Mesenteric fat pad (tissue), 1 donor: ENCODE measurements around the gene KIAA1328. TPM values are rescaled to one million over a fixed set of nuclear protein-coding genes. Genes with fewer than 3 reads are reported as not detected.
"Not testable (repeated sequence)": the region's sequence is repeated elsewhere in the genome, so short reads cannot be mapped to it uniquely, and the experiment has no call there.

ENCODE experiments used
- DNase-seq: peaks from one replicate; pipeline ENCODE4 v3.0.0-alpha.2; 2020; ENCODE audit warnings: low spot score
- total RNA-seq: library from RNA; stranded (reverse); fragmentation: NEBNext Ultra II Directional; extraction: Animal tissue kit (Norgen Biotek cat#: 25700); gene quantifications from one replicate; pipeline ENCODE4 v1.2.1, GENCODE V29; 2021
- donor health status: DM: yes; HTN: yes; CAD: no.

KIAA1328 gene
- total RNA-seq, 1 donor from 2014 or later, result 8.0 TPM

- DNase-seq, result no peak
Observed at GRCh38 chr18:37124516-37124915, 295.6 kb downstream of the KIAA1328 start.

- DNase-seq, result no peak
Observed at GRCh38 chr18:37135177-37135576, 306.2 kb downstream of the KIAA1328 start.

- DNase-seq, result no peak
Observed at GRCh38 chr18:37138456-37138855, 309.5 kb downstream of the KIAA1328 start.

DNA sequence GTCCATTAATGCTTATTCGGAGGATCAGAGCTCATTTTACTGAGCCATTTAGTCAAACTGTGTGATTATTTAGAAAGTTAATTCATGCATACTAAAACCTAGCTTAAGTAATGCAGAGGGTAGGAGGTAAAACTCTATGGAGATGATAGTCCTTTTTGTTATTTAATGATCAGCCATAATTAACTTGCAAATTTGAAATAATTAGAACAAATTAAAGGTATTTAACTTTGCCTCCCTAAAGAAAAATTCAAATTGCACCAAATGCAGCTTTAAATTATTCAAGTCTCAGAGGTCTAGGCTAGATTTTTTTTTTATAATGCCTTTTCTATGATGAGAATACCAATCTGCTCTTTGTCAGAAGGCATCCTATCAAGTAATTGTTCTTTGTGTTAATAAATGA is 310.9 kb downstream of the KIAA1328 start:
- no peak for DNase-seq

DNA sequence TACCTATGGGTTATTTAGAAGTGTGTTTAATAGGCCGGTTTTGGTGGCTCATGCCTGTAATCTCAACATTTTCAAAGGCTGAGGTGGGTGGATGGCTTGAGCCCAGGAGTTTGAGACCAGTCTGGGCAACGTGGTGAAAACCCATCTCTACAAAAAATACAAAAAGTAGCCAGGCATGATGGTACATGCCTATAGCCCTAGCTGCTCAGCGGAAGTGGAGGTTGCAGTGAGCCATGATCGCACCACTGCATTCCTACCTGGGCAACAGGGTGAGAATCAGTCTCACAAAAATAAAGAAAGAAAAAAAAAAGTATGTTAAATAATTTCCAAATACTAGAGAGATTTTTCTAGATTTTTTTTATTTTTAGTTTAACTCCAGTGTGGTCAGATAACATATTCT is 316.0 kb downstream of the KIAA1328 start:
- DNase-seq, result no peak

- DNase-seq, result no peak
Observed at GRCh38 chr18:37156330-37156942, 327.5 kb downstream of the KIAA1328 start.

GRCh38 chr18:37160038-37160820 is 331.3 kb downstream of the KIAA1328 start:
- no peak for DNase-seq

GRCh38 chr18:37161491-37161890 is 332.6 kb downstream of the KIAA1328 start:
- DNase-seq, result no peak

DNA sequence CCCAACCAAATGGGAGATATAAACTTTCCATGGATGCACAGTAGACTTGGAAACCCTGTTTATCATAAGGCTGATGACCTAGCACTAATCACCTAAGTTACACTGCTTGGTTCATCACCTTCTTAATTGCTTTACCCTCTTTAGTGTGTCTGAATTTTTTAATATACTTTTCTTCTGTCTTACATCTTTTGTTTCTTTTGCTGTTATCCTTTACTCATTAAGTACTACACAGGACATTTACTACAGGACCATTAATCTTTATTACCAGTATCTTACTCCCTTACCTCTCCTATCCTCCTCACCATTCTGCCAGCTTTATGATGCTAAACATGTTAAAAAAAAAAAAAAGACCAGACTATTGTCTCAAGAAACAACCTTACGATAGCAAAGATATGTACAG is 333.6 kb downstream of the KIAA1328 start:
- no peak for DNase-seq

GRCh38 chr18:37163119-37163518 is 334.2 kb downstream of the KIAA1328 start:
- DNase-seq, result no peak

DNA sequence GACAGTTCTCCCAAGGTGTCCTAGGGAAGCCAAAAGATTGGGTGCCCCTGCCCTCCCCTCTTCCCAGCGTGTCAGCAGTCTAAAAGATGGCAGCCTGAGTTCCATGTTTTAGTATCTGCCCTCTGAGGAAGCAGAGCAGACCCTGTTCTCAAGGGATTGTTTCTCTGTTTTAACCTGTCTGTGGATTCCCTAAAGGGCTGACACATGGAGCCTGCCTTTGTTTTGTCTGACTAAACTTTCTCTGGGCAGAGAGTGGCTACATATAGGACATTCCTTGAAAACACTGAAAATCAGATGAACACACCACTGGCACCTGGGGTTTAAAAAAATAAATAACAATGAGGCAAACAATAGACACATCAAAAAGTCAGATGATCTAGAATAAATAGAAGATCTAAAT is 337.6 kb downstream of the KIAA1328 start:
- DNase-seq, result no peak

DNA sequence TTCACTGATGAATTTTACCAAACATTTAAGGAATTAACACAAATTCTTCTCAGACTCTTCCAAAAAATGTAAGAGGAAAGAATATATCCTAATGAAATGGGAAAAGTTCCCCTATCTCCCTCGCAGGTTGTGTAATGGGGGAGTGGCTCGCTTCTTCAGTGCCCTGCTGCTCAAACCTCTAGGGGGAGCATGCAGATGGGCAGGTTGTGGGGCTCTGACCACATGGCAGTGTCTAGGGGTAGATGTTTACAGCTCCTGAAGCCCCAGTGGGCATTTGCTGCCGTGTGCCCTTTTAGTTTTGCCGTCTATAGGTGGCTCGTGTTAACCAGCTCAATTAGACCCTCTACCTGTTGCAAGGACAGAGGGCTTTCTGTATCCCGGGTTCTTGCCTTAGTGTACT is 338.0 kb downstream of the KIAA1328 start:
- not testable (repeated sequence) for DNase-seq

DNA sequence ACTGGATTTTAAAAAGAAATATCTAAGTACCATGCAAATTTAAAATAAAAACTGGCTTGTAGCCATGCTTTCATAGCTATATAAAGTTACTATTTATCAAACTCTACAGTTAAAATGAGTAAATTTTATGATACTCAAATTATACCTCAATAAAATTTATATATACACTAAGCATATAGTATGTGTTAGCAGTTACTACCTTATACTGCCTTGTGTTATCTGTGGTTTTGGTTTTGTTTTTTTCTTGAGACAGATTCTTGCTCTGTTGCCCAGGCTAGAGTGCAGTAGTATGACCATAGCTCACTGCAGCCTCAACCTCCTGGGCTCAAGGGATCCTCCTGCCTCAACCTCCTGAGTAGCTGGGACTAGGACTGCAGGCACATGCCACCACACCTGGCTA is 342.1 kb downstream of the KIAA1328 start:
- DNase-seq, result no peak

- no peak for DNase-seq
Observed at GRCh38 chr18:37173384-37173783, 344.5 kb downstream of the KIAA1328 start.

DNA sequence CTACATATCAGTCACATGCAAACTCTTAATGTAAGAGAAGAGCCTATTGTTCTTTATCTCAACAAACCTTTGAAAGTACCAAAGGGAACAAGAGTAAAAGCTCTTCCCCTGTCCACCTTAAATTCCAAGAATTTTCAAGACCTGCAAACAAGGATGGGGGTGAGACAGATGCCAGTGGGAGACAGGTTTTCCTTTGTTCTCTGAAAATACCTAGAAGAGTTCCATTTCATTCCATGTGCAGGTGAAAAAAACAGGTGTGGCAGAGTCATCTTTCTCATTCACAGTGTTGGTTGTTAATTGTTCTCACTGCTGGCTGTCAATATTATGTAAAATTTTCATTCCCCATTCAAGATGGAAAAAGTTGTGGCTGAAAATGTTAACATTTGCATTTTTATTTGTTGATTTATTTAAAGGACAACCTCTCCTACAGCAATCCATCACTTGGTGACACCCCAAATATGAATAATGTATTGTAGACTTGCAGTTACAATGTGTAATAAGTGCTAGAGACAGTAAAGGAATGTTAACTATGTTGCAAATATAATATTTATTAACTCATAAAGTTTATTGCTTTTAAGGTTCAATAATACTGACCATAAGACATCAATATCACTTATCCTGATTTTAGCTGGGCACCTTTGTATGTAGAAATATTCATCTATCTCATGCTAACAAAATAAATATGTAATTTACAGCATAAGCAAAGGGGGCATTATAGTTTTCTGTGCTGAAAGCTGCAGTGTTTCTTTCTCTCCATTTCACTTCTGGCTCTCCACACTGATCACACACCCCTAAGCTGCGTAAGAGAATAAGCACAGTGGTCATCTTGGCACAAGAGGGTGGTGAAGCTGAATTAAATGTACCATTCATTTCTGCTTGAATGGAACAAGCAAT is 347.0 kb downstream of the KIAA1328 start:
- DNase-seq, result no peak

GRCh38 chr18:37176621-37176934 is 347.7 kb downstream of the KIAA1328 start:
- no peak for DNase-seq

DNA sequence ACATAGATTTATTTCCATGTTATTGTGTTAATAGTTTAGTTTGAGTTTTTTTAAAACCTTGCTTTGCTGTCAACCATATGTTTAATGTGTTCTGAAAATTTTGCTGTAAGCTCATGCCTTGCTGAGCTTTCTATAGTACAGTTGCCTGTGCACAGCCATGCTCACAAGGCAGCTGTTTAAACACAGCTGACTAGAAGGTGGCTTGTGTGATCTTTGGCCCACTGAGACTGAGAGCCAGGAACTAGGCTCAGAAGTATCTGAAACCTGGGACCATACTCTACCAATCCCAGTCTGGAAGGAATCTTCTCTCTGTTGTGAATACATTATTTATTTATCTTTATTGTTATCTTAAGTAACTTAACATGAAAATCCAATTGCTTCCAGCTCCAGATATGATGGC is 350.5 kb downstream of the KIAA1328 start:
- no peak for DNase-seq

- DNase-seq, result no peak
Observed at GRCh38 chr18:37180086-37180485, 351.2 kb downstream of the KIAA1328 start.

DNA sequence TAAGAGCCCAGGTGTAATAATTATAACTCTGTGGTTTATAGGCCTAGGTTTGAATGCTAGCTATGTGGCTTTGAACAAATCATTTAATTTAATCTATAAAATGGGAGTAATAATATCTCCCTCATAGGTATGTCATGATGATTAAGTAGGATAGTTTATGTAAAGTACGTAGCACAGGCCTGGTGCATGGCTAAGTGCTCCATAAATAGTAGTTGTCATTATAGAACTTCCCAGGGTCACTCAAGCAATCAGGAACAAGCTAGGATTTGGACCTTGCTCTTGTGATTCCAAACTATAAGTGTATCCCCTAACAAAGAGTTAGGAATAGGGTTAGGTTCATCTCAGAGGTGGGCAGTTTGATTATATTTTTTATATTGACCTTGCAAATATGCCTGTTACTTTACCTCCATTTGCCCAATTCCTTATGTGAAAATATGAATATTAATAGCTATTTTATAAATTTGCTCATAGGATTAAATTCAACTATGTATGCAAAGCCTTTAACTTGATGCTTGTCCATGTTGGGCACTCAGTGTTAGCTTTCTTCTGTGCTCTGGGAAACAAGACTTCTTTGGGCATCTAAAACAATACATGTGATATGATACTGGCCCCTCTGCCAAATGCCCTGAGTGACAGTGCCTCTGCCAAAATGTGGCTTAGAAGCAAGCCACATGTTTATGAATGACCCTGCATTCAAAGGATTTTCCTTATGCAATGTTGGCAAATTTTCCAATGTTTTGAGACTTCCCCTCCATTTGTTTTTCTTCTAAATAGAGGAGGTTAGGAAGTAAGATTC is 353.6 kb downstream of the KIAA1328 start:
- no peak for DNase-seq

- DNase-seq, result no peak
Observed at GRCh38 chr18:37184209-37184868, 355.4 kb downstream of the KIAA1328 start.
